Liver (tissue), 3 donors: Measurements from ENCODE around the gene TMEM179.

Experiments
- CTCF ChIP-seq: fragments of 150-350 bp; IDR thresholded peaks from 2 replicates; pipeline ENCODE4 v1.5.1; 2017; ENCODE audit warnings: improper control_type of control experiment, low read depth, low read length; ENCODE audit not compliant: missing input control
- EGR1 ChIP-seq, 2 donors: IDR thresholded peaks; 2 replicates each; pipeline ENCODE4 v1.6.1; 2016 to 2018; ENCODE audit warnings: antibody characterized with exemption in 2 of 2, low read depth in 2 of 2
- FOXA1 ChIP-seq: IDR thresholded peaks from 2 replicates; pipeline ENCODE4 v1.6.1; 2016; ENCODE audit warnings: antibody characterized with exemption
- JUND ChIP-seq, 2 donors: IDR thresholded peaks; 2 replicates each; pipeline ENCODE4 v1.6.1; 2016; ENCODE audit warnings: antibody characterized with exemption in 2 of 2
- MAX ChIP-seq: IDR thresholded peaks from 2 replicates; pipeline ENCODE4 v1.6.1; 2016; ENCODE audit warnings: antibody characterized with exemption
- RAD21 ChIP-seq, 2 donors: IDR thresholded peaks; 2 replicates each; pipeline ENCODE4 v1.6.1; 2016; ENCODE audit warnings: antibody characterized with exemption in 2 of 2, mild to moderate bottlenecking in 2 of 2
- REST ChIP-seq: IDR thresholded peaks from 2 replicates; pipeline ENCODE4 v1.6.1; 2016; ENCODE audit warnings: antibody characterized with exemption, mild to moderate bottlenecking
- SP1 ChIP-seq: IDR thresholded peaks from 2 replicates; pipeline ENCODE4 v1.6.1; 2018; ENCODE audit warnings: antibody characterized with exemption, mild to moderate bottlenecking
- TAF1 ChIP-seq: conservative IDR thresholded peaks from 2 replicates; pipeline ENCODE4 v1.6.1; 2016; ENCODE audit warnings: antibody characterized with exemption, mild to moderate bottlenecking
- YY1 ChIP-seq: IDR thresholded peaks from 2 replicates; pipeline ENCODE4 v1.6.1; 2016; ENCODE audit warnings: antibody characterized with exemption, mild to moderate bottlenecking
- ZBTB33 ChIP-seq: IDR thresholded peaks from 2 replicates; pipeline ENCODE4 v1.6.1; 2016; ENCODE audit warnings: antibody characterized with exemption
- TF ChIP-seq, protein P1 (sequence below): IDR thresholded peaks from 2 replicates; pipeline ENCODE4 v1.6.1; 2016; ENCODE audit warnings: antibody characterized with exemption
- donor health status: healthy.
- donor health status: healthy.

- TF ChIP-seq CTCF (no peak), ZBTB33 (no peak), TAF1 (no peak), EGR1 (IDR thresholded peaks at IDR 0.05; ENCODE audit: low read depth in 2 of 2) (no peak), RAD21 (IDR thresholded peaks at IDR 0.05) (no peak), JUND (IDR thresholded peaks at IDR 0.05) (no peak), MAX (no peak), YY1 (no peak), REST (no peak), FOXA1 (no peak), SP1 (no peak)
- TF ChIP-seq, protein P1, sequence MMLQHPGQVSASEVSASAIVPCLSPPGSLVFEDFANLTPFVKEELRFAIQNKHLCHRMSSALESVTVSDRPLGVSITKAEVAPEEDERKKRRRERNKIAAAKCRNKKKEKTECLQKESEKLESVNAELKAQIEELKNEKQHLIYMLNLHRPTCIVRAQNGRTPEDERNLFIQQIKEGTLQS, result no peak
Observed at GRCh38 chr14:104550861-104551728, 53.5 kb downstream of the TMEM179 start.
